H1 (cell line): ENCODE results near the gene PRR33. TPM values are rescaled to one million over a fixed set of nuclear protein-coding genes. Genes with fewer than 3 reads are reported as not detected.

Experiments used
- CTCF ChIA-PET: fragments of 300-600 bp; sonication (Branson Sonifier 250); formaldehyde crosslinking; loops from one replicate; lab custom pipeline; 2021; ENCODE audit not compliant: partially characterized antibody; lab: Charles Lee
- POLR2A ChIA-PET: fragments of 300-600 bp; sonication (Branson Sonifier 250); formaldehyde crosslinking; loops from one replicate; lab custom pipeline; 2021; ENCODE audit warnings: inconsistent platforms; ENCODE audit not compliant: partially characterized antibody; lab: Charles Lee
- DNase-seq, 2 experiments: peaks; one replicate each; pipeline versions ENCODE4 v3.0.0 to v3.0.0-alpha.2; 2010 to 2022; ENCODE audit warnings: low spot score in 2 of 2, low read depth in 1 of 2, mixed read lengths in 1 of 2
- FAIRE-seq: peaks from 2 replicates; lab custom pipeline; 2011; peaks lifted over from hg19 to GRCh38; lab: Jason Lieb, UNC
- H2AFZ ChIP-seq: 2 replicates; pipeline ENCODE4 v1.8.1; 2012; ENCODE audit warnings: low read length, inconsistent platforms
- H2AK5ac ChIP-seq: 2 replicates; pipeline ENCODE4 v1.6.1; 2013; ENCODE audit warnings: low read depth, low read length
- H2BK120ac ChIP-seq: replicated peaks from 2 replicates; pipeline ENCODE3; 2013; ENCODE audit warnings: low read depth, low read length, inconsistent platforms
- H2BK12ac ChIP-seq: 2 replicates; pipeline ENCODE4 v1.6.1; 2013; ENCODE audit warnings: low read depth, low read length
- H2BK15ac ChIP-seq: 2 replicates; pipeline ENCODE4 v1.6.1; 2013; ENCODE audit warnings: low read length
- H2BK20ac ChIP-seq: 2 replicates; pipeline ENCODE4 v1.6.1; 2013; ENCODE audit warnings: low read length
- H2BK5ac ChIP-seq: 2 replicates; pipeline ENCODE4 v1.6.1; 2013; ENCODE audit warnings: low read depth, low read length
- H3K14ac ChIP-seq: 2 replicates; pipeline ENCODE4 v1.6.1; 2013; ENCODE audit warnings: inconsistent platforms; ENCODE audit not compliant: insufficient read length
- H3K18ac ChIP-seq: 2 replicates; pipeline ENCODE4 v1.6.1; 2013; ENCODE audit warnings: low read length; ENCODE audit errors: extremely low read depth
- H3K23ac ChIP-seq: 2 replicates; pipeline ENCODE4 v1.6.1; 2013; ENCODE audit warnings: inconsistent platforms; ENCODE audit not compliant: insufficient read length
- H3K23me2 ChIP-seq: 2 replicates; pipeline ENCODE4 v1.6.1; 2013; ENCODE audit warnings: low read depth, low read length
- H3K27ac ChIP-seq: 2 replicates; pipeline ENCODE4 v1.6.1; 2011; ENCODE audit warnings: low read depth, low read length, inconsistent platforms
- H3K27me3 ChIP-seq, 4 experiments: replicated peaks in 1 of 4; 1 replicate in 1 of 4; 2 replicates in 3 of 4; pipeline versions ENCODE4 v1.6.1 to v1.8.1; 2011 to 2013; ENCODE audit warnings: low read length in 3 of 4, mild to moderate bottlenecking in 3 of 4, inconsistent platforms in 2 of 4, mixed read lengths in 2 of 4, moderate library complexity in 1 of 4; ENCODE audit not compliant: control insufficient read depth in 3 of 4, insufficient read depth in 3 of 4; ENCODE audit errors: extremely low read depth in 1 of 4
- H3K36me3 ChIP-seq, 4 experiments: 2 replicates each; pipeline versions ENCODE4 v1.6.1 to v1.8.1; 2011 to 2013; ENCODE audit warnings: mild to moderate bottlenecking in 4 of 4, low read length in 3 of 4, moderate library complexity in 2 of 4, control low read depth in 1 of 4, inconsistent platforms in 1 of 4; ENCODE audit not compliant: insufficient read depth in 4 of 4, control insufficient read depth in 2 of 4
- H3K4ac ChIP-seq: replicated peaks from 2 replicates; pipeline ENCODE3; 2013; ENCODE audit warnings: low read length, low read depth, mixed read lengths, inconsistent platforms; ENCODE audit not compliant: insufficient read length
- H3K4me1 ChIP-seq, 4 experiments: replicated peaks in 1 of 4; 1 replicate in 1 of 4; 2 replicates in 3 of 4; pipeline versions ENCODE4 v1.6.1 to v1.8.1; 2011 to 2013; ENCODE audit warnings: low read length in 3 of 4, inconsistent platforms in 2 of 4, mixed read lengths in 1 of 4; ENCODE audit not compliant: insufficient read depth in 4 of 4, control insufficient read depth in 3 of 4
- H3K4me2 ChIP-seq, 2 experiments: 2 replicates each; pipeline versions ENCODE4 v1.6.1 to v1.8.1; 2011 to 2013; ENCODE audit warnings: low read depth in 2 of 2, low read length in 2 of 2, control low read depth in 1 of 2, inconsistent platforms in 1 of 2, mild to moderate bottlenecking in 1 of 2; ENCODE audit not compliant: insufficient read depth in 1 of 2
- H3K4me3 ChIP-seq, 4 experiments: fragments of 200-600, 300-600 bp in 1 of 4; sonication (generic), shearing (Covaris generic), sonication (Bioruptor Twin) in 1 of 4; 2 replicates each; pipeline versions ENCODE4 v1.5.1 to v1.8.1; 2011 to 2016; ENCODE audit warnings: low read length in 4 of 4, low read depth in 3 of 4, control low read depth in 2 of 4, inconsistent platforms in 2 of 4, mild to moderate bottlenecking in 2 of 4, mixed read lengths in 1 of 4, moderate library complexity in 1 of 4; ENCODE audit not compliant: insufficient read depth in 2 of 4; ENCODE audit errors: extremely low read depth in 1 of 4
- H3K56ac ChIP-seq: replicated peaks from 2 replicates; pipeline ENCODE3; 2013; ENCODE audit warnings: low read depth, mild to moderate bottlenecking, mixed read lengths, low read length, inconsistent platforms; ENCODE audit not compliant: insufficient read length
- H3K79me1 ChIP-seq: 2 replicates; pipeline ENCODE4 v1.6.1; 2013; ENCODE audit warnings: low read depth, low read length, control low read depth
- H3K79me2 ChIP-seq, 2 experiments: 2 replicates each; pipeline versions ENCODE4 v1.6.1 to v1.8.1; 2012 to 2013; ENCODE audit warnings: low read length in 2 of 2, mild to moderate bottlenecking in 2 of 2, inconsistent platforms in 1 of 2; ENCODE audit not compliant: insufficient read depth in 2 of 2, control insufficient read depth in 1 of 2
- H3K9ac ChIP-seq, 4 experiments: replicated peaks in 1 of 4; 1 replicate in 1 of 4; 2 replicates in 3 of 4; pipeline versions ENCODE4 v1.6.1 to v1.8.1; 2011 to 2013; ENCODE audit warnings: low read depth in 3 of 4, low read length in 3 of 4, control low read depth in 2 of 4, mild to moderate bottlenecking in 2 of 4, moderate library complexity in 2 of 4, inconsistent platforms in 1 of 4; ENCODE audit errors: extremely low read depth in 1 of 4
- H3K9me3 ChIP-seq, 2 experiments: 2 replicates each; pipeline versions ENCODE4 v1.6.1 to v1.8.1; 2012 to 2013; ENCODE audit warnings: mild to moderate bottlenecking in 2 of 2, moderate library complexity in 2 of 2, control low read depth in 1 of 2, inconsistent platforms in 1 of 2, low read depth in 1 of 2, low read length in 1 of 2, mixed read lengths in 1 of 2; ENCODE audit not compliant: insufficient read depth in 2 of 2
- H4K20me1 ChIP-seq, 2 experiments: replicated peaks in 1 of 2; 2 replicates each; pipeline versions ENCODE3 to v1.8.1; 2011 to 2013; ENCODE audit warnings: inconsistent platforms in 2 of 2, low read length in 2 of 2, mild to moderate bottlenecking in 1 of 2; ENCODE audit not compliant: insufficient read depth in 2 of 2, control insufficient read depth in 1 of 2
- H4K5ac ChIP-seq: 2 replicates; pipeline ENCODE4 v1.6.1; 2013; ENCODE audit warnings: low read length, low read depth, mixed read lengths, inconsistent platforms; ENCODE audit not compliant: insufficient read length
- H4K8ac ChIP-seq: 2 replicates; pipeline ENCODE4 v1.8.0; 2013; ENCODE audit warnings: mild to moderate bottlenecking, moderate library complexity, low read length, inconsistent platforms; ENCODE audit not compliant: insufficient read depth; ENCODE audit errors: extremely low read depth
- H4K91ac ChIP-seq: replicated peaks from 2 replicates; pipeline ENCODE3; 2013; ENCODE audit warnings: low read length, mixed read lengths, inconsistent platforms; ENCODE audit not compliant: insufficient read length
- CHD1 ChIP-seq: IDR thresholded peaks from 2 replicates; pipeline ENCODE4 v1.6.1; 2012; ENCODE audit warnings: low read depth, low read length, improper control_type of control experiment
- MAFK ChIP-seq: IDR thresholded peaks from 2 replicates; pipeline ENCODE4 v1.6.1; 2012; ENCODE audit warnings: low read depth, mild to moderate bottlenecking, improper control_type of control experiment, low read length
- NRF1 ChIP-seq: IDR thresholded peaks from 2 replicates; pipeline ENCODE4 v1.6.1; 2011; ENCODE audit warnings: mild to moderate bottlenecking, low read depth, low read length, improper control_type of control experiment
- RNF2 ChIP-seq: fragments of 200-900, 300-1000 bp; sonication (generic); IDR thresholded peaks from 2 replicates; pipeline ENCODE4 v1.7.1; 2016; ENCODE audit warnings: borderline replicate concordance, low read depth, mild to moderate bottlenecking, antibody characterized with exemption, low read length; ENCODE audit not compliant: poor library complexity, severe bottlenecking; ENCODE audit errors: missing control alignments
- RXRA ChIP-seq: IDR thresholded peaks from 2 replicates; pipeline ENCODE4 v1.6.1; 2011; ENCODE audit warnings: low read depth, mild to moderate bottlenecking, low read length, moderate library complexity; ENCODE audit not compliant: insufficient read depth
- SIX5 ChIP-seq: IDR thresholded peaks from 2 replicates; pipeline ENCODE4 v1.6.1; 2011; ENCODE audit warnings: mild to moderate bottlenecking, low read depth, low read length
- SP1 ChIP-seq: IDR thresholded peaks from 2 replicates; pipeline ENCODE4 v1.6.1; 2011; ENCODE audit warnings: low read depth, low read length
- SRF ChIP-seq: IDR thresholded peaks from 2 replicates; pipeline ENCODE4 v1.6.1; 2011; ENCODE audit warnings: mild to moderate bottlenecking, low read depth, low read length, moderate library complexity
- WGBS, 2 experiments: shearing (Covaris generic) in 1 of 2; methylation state at CpG; one replicate each; pipeline versions ENCODE4 v1.1.6 to v1.1.7; 2013 to 2015; ENCODE audit warnings: low lambda C conversion rate in 2 of 2, mixed read lengths in 2 of 2, inconsistent platforms in 1 of 2, low coverage in 1 of 2, missing lambda C conversion rate in 1 of 2; ENCODE audit not compliant: insufficient replicate concordance in 2 of 2, insufficient coverage in 1 of 2, insufficient read length in 1 of 2; ENCODE audit errors: extremely low coverage in 1 of 2, missing lambda C conversion rate in 1 of 2; 5-methylcytosine and 5-hydroxymethylcytosine counted together
- polyA plus RNA-seq, 7 experiments: library from polyadenylated mRNA; depleted of rRNA in 3 of 7; stranded (reverse) in 5 of 7; unstranded in 2 of 7; fragments of >200 nt in 5 of 7; fragments of 200-250 nt in 2 of 7; gene quantifications; 1 replicate in 5 of 7; 2 replicates in 1 of 7; 4 replicates in 1 of 7; pipeline versions ENCODE4 v1.2.1 to v1.2.3, GENCODE V29; 2011 to 2013; ENCODE audit warnings: missing spikeins in 2 of 7, mixed read lengths in 2 of 7
- total RNA-seq: library from RNA; stranded (reverse); fragmentation: NEBNext Ultra II Directional; extraction: Animal tissue kit (Norgen Biotek cat#: 25700); gene quantifications from 2 replicates; pipeline ENCODE4 v1.2.1, GENCODE V29; 2021
- TF ChIP-seq, protein P1 (sequence below), 3 experiments: IDR thresholded peaks; 1 replicate in 2 of 3; 2 replicates in 1 of 3; pipeline versions ENCODE4 v1.5.1 to v1.6.1; 2011; ENCODE audit warnings: low read length in 3 of 3, mild to moderate bottlenecking in 3 of 3, inconsistent platforms in 2 of 3, low read depth in 1 of 3, moderate library complexity in 1 of 3; ENCODE audit not compliant: insufficient read depth in 1 of 3; ENCODE audit errors: control extremely low read depth in 1 of 3

Gene PRR33
- total and polyA plus RNA-seq, 2 of the 8 experiments (the other 6 are each of a cell fraction or from before 2014, with no cell fraction given): 0.02 TPM; not detected in 1

DNA sequence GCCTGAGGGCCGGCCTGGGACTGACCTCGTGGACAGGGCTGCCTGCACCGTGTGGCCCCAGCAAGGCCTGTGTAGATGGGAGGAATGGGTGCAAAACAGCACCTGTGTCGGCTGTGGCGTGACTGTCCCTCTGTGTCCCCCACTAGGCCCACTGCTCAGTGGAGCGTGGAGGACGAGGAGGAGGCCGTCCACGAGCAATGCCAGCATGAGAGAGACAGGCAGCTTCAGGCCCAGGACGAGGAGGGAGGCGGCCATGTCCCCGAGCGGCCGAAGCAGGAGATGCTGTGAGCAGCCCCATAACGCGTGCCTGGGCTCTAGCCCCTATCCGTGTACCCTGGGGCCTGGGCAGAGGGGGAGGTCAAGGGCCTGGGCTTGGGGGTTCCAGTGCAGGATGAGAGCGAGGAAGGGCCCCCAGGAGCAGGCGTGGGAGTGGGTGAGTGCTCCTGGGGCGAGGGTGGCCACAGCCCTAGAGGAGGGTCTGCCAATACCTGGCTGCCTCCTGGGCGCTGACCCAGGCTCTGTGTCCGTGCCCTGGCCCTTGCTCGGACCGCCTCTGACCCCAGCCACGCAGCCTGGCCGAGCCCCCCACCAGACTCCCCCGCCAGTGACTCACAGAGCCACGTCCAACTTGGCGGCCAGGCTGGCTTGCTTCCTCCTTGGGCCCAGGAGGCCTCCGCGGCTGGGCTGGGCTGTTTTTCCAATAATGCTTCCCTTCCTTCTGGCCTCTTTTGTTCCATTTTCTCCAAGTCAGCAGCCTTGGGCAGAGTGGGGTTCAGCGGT is 11.6 kb downstream of the PRR33 start:
- Histone ChIP-seq H3K4me3 (no peak overlapping the region), H2BK15ac (no peak overlapping the region), H3K9ac (no peak overlapping the region), H2BK120ac (no peak overlapping the region), H2BK12ac (peak overlapping the region; percentile 90; the same call in 1 of the 2 replicates), H3K27ac (no peak overlapping the region), H4K5ac (no peak overlapping the region), H3K4me2 (no peak overlapping the region), H2BK20ac (no peak overlapping the region), H2AFZ (no peak overlapping the region), H3K9me3 (no peaks in the 10 kb centered on the region), H3K4me1 (peaks cover 0 to 5% (median 2%) of the 10 kb centered on the region in 4 experiments; a peak in 3 of 7 replicates), H3K4ac (no peak overlapping the region), H4K20me1 (no peaks in the 10 kb centered on the region), H2AK5ac (no peak overlapping the region), H3K23me2 (peaks cover 7% of the 10 kb centered on the region; the same call in 1 of the 2 replicates), H3K14ac (no peak overlapping the region), H3K56ac (no peak overlapping the region), H4K8ac (peak overlapping the region; percentile 28; the same call in 1 of the 2 replicates), H3K27me3 (no peaks in the 10 kb centered on the region; a peak in 1 of 7 replicates), H3K18ac (no peak overlapping the region), H3K79me1 (no peaks in the 10 kb centered on the region), H3K36me3 (no peaks in the 10 kb centered on the region), H3K79me2 (no peaks in the 10 kb centered on the region), H3K23ac (no peak overlapping the region), H4K91ac (no peak overlapping the region), H2BK5ac (no peak overlapping the region)
- no peak for DNase-seq
- TF ChIP-seq SRF: no peak
- TF ChIP-seq RXRA: no peak
- no peak for TF ChIP-seq SIX5
- TF ChIP-seq, protein P1, sequence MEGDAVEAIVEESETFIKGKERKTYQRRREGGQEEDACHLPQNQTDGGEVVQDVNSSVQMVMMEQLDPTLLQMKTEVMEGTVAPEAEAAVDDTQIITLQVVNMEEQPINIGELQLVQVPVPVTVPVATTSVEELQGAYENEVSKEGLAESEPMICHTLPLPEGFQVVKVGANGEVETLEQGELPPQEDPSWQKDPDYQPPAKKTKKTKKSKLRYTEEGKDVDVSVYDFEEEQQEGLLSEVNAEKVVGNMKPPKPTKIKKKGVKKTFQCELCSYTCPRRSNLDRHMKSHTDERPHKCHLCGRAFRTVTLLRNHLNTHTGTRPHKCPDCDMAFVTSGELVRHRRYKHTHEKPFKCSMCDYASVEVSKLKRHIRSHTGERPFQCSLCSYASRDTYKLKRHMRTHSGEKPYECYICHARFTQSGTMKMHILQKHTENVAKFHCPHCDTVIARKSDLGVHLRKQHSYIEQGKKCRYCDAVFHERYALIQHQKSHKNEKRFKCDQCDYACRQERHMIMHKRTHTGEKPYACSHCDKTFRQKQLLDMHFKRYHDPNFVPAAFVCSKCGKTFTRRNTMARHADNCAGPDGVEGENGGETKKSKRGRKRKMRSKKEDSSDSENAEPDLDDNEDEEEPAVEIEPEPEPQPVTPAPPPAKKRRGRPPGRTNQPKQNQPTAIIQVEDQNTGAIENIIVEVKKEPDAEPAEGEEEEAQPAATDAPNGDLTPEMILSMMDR (IDR thresholded peaks at IDR 0.05; ENCODE audit: control extremely low read depth in 1 of 3, insufficient read depth in 1 of 3, low read depth in 1 of 3, low read length in 3 of 3): no peak
- TF ChIP-seq SP1: no peak
- TF ChIP-seq NRF1: no peak
- TF ChIP-seq MAFK: no peak
- no peak for TF ChIP-seq CHD1
- TF ChIP-seq RNF2: no peak
- 91% methylated on average over 26 of the region's 32 CpGs; no CpG with 5 or more reads in 1 of the 2 experiments for WGBS, 2 experiments
- ChIA-PET POLR2A (no interaction called here), CTCF (interaction anchor here (1.2 to 5.5 kb wide), 7 partner anchors 46 to 273 kb away, joined by 3 to 170 read pairs (median 13); partner anchors contain the start of gene SYT8)
- FAIRE-seq: no peak
